Measurements from ENCODE around the gene FAM237A. TPM values are rescaled to one million over a fixed set of nuclear protein-coding genes. Genes with fewer than 3 reads are reported as not detected.

Gene FAM237A
- total RNA-seq, 2 donors from 2014 or later = not detected

Other genes starting within 250 kb of the FAM237A start
- gene ADAM23, start 199.0 kb upstream of the FAM237A start, total RNA-seq = not detected
- not detected for gene DYTN, start 75.9 kb downstream of the FAM237A start, total RNA-seq
- under 1 TPM in 1 of 2 donors, not detected in 1; 0.45 TPM for gene MDH1B, start 122.8 kb downstream of the FAM237A start, total RNA-seq
- 10 to 100 TPM; 23.7 to 34.6 TPM for gene FASTKD2, start 123.1 kb downstream of the FAM237A start, total RNA-seq